Erythroblast (primary cell): ENCODE measurements around the gene SYNPO2.

Experiments
- GATA1 ChIP-seq: IDR thresholded peaks from 2 replicates; pipeline ENCODE4 v1.6.1; 2011; ENCODE audit warnings: low read depth, mild to moderate bottlenecking, control low read depth, low read length, moderate library complexity
- POLR2A ChIP-seq: IDR thresholded peaks from 2 replicates; pipeline ENCODE4 v1.6.1; 2011; ENCODE audit warnings: mild to moderate bottlenecking, low read length

DNA sequence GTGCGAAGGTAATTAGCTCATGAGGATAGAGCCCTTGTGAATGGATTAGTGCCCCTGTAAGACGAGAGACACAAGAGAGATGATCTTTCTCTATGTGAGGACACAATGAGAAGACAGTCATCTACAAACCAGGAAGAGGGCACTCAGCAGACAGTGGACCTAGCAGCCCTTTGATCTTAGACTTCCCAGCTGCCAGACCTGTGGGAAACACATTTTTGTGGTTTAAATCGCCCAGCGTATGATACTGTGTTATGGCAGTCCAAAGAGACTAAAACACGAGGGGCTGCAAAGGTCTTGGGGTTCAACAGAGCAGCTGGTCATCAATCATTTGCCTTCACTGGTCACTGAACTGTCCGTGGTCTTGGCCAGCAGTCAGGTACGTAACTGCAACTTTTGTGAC, 9.2 kb upstream of the SYNPO2 start:
- TF ChIP-seq POLR2A (no peak), GATA1 (no peak)
